HL-60 (cell line): Measurements from ENCODE around the gene C1orf226.
A peak's percentile ranks its signal among the peaks of the same experiment; 100 is the strongest.

Experiments
- DNase-seq, 2 experiments: peaks; one replicate each; pipeline ENCODE4 v3.0.0-alpha.2; 2010 to 2020; ENCODE audit warnings: low read depth in 1 of 2, low spot score in 1 of 2
- H3K27ac ChIP-seq: fragments of 250-450 bp; sonication (Bioruptor Pico); replicated peaks from 2 replicates; pipeline ENCODE4 v1.5.1; 2020; ENCODE audit warnings: mild to moderate bottlenecking, moderate library complexity
- H3K27me3 ChIP-seq: fragments of 250-450 bp; sonication (Bioruptor Pico); 2 replicates; pipeline ENCODE4 v1.5.1; 2021; ENCODE audit warnings: mild to moderate bottlenecking, moderate library complexity; ENCODE audit not compliant: insufficient read depth, poor library complexity, severe bottlenecking
- H3K4me3 ChIP-seq: replicated peaks from 2 replicates; pipeline ENCODE4 v1.5.1; 2011; ENCODE audit warnings: mild to moderate bottlenecking, control low read depth, low read length; ENCODE audit not compliant: insufficient read depth
- GABPA ChIP-seq: IDR thresholded peaks from 2 replicates; pipeline ENCODE4 v1.6.1; 2012; ENCODE audit warnings: low read depth
- POLR2AphosphoS5 ChIP-seq: IDR thresholded peaks from 2 replicates; pipeline ENCODE4 v1.6.1; 2012; ENCODE audit warnings: low read depth
- SPI1 ChIP-seq: IDR thresholded peaks from 2 replicates; pipeline ENCODE4 v1.6.1; 2012; ENCODE audit warnings: low read depth, mild to moderate bottlenecking, borderline replicate concordance
- TF ChIP-seq, protein P1 (sequence below): IDR thresholded peaks from one replicate; pipeline ENCODE4 v1.5.1; 2011; ENCODE audit warnings: low read length, control low read depth, inconsistent platforms; ENCODE audit not compliant: insufficient read depth
- TF ChIP-seq, protein P2 (sequence below): IDR thresholded peaks from 2 replicates; pipeline ENCODE4 v1.6.1; 2012; ENCODE audit warnings: low read depth; ENCODE audit not compliant: insufficient replicate concordance

C1orf226 gene

GRCh38 chr1:162388083-162388594 lies 6.6 kb downstream of the C1orf226 start:
- Histone ChIP-seq H3K4me3 (no peak overlapping the region), H3K27me3 (no peaks in the 10 kb centered on the region), H3K27ac (no peak overlapping the region)
- TF ChIP-seq SPI1 (no peak), GABPA (no peak), POLR2AphosphoS5 (no peak)
- TF ChIP-seq, protein P1, sequence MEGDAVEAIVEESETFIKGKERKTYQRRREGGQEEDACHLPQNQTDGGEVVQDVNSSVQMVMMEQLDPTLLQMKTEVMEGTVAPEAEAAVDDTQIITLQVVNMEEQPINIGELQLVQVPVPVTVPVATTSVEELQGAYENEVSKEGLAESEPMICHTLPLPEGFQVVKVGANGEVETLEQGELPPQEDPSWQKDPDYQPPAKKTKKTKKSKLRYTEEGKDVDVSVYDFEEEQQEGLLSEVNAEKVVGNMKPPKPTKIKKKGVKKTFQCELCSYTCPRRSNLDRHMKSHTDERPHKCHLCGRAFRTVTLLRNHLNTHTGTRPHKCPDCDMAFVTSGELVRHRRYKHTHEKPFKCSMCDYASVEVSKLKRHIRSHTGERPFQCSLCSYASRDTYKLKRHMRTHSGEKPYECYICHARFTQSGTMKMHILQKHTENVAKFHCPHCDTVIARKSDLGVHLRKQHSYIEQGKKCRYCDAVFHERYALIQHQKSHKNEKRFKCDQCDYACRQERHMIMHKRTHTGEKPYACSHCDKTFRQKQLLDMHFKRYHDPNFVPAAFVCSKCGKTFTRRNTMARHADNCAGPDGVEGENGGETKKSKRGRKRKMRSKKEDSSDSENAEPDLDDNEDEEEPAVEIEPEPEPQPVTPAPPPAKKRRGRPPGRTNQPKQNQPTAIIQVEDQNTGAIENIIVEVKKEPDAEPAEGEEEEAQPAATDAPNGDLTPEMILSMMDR: no peak
- TF ChIP-seq, protein P2, sequence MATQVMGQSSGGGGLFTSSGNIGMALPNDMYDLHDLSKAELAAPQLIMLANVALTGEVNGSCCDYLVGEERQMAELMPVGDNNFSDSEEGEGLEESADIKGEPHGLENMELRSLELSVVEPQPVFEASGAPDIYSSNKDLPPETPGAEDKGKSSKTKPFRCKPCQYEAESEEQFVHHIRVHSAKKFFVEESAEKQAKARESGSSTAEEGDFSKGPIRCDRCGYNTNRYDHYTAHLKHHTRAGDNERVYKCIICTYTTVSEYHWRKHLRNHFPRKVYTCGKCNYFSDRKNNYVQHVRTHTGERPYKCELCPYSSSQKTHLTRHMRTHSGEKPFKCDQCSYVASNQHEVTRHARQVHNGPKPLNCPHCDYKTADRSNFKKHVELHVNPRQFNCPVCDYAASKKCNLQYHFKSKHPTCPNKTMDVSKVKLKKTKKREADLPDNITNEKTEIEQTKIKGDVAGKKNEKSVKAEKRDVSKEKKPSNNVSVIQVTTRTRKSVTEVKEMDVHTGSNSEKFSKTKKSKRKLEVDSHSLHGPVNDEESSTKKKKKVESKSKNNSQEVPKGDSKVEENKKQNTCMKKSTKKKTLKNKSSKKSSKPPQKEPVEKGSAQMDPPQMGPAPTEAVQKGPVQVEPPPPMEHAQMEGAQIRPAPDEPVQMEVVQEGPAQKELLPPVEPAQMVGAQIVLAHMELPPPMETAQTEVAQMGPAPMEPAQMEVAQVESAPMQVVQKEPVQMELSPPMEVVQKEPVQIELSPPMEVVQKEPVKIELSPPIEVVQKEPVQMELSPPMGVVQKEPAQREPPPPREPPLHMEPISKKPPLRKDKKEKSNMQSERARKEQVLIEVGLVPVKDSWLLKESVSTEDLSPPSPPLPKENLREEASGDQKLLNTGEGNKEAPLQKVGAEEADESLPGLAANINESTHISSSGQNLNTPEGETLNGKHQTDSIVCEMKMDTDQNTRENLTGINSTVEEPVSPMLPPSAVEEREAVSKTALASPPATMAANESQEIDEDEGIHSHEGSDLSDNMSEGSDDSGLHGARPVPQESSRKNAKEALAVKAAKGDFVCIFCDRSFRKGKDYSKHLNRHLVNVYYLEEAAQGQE: no peak
- no peak for DNase-seq

GRCh38 chr1:162388615-162389014 lies 7.1 kb downstream of the C1orf226 start:
- no peak for TF ChIP-seq POLR2AphosphoS5
- TF ChIP-seq, protein P2: no peak
- TF ChIP-seq SPI1: no peak
- TF ChIP-seq, protein P1: no peak
- no peak for TF ChIP-seq GABPA
- H3K27me3 ChIP-seq: no peaks in the 10 kb centered on the region
- no peak overlapping the region for H3K27ac ChIP-seq
- DNase-seq: no peak
- no peak overlapping the region for H3K4me3 ChIP-seq

DNA sequence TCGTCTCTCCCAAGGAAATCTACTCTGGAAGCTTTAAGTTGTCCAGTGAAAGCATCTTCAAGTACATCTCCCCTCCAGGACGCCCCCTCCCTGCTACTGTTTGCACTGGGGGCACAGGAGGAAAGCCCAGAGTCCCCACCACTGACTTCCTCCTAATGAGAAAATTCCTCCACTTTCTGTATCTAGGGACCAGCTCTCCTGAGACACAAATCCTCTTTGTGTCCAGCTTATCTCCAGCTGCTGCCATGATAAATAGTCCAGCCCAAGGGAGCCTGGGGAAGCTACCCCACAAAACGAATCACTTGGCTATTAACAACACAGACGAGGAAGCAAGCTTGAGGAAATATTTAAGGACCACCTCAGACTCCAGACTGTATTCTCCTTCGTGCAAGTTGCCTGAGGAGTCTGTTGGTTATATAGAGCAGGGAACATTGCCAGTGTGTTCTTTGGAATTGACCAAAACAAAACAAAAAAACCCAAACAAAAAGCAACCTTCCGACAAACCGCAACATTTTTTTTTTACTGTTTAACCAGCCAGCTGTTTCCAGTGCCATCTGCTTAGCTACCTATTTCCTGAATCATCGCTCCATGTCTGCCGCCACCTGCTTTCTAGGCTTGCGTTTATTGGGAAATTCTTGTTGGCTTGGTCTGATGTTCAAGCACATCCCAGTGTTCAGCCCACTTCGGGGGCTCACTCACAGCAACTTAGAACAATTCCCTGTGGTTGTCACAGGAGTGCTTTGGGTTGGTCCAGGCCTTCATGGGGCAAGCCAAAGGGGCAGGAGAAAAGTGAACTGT lies 7.7 kb downstream of the C1orf226 start:
- TF ChIP-seq, protein P2: no peak
- peak; percentile 43; the same call in 1 of the 2 replicates for TF ChIP-seq POLR2AphosphoS5
- Histone ChIP-seq H3K27me3 (no peaks in the 10 kb centered on the region), H3K4me3 (no peak overlapping the region), H3K27ac (no peak overlapping the region)
- peak; percentile 17 to 25 for DNase-seq
